ENCODE data around the gene VEPH1.

DNA sequence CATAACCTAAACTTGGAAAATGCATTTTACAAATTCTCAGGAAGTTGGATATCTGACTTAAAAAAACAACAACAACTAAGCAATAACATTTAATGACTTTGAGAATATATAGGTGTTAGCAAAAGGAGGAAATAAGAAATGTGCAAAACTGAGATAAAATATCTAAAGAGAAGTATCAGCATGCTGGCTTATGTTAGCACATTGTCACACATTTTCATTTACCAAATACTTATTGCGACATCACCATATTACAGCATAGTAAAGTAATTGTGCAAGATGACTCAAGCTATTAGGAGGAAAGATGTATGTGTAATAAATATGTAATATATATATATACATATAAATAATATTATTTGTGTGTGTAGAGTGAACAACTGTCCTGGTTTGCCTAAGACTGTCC is 57.4 kb downstream of the VEPH1 start:
- TF ChIP-seq, protein P1, sequence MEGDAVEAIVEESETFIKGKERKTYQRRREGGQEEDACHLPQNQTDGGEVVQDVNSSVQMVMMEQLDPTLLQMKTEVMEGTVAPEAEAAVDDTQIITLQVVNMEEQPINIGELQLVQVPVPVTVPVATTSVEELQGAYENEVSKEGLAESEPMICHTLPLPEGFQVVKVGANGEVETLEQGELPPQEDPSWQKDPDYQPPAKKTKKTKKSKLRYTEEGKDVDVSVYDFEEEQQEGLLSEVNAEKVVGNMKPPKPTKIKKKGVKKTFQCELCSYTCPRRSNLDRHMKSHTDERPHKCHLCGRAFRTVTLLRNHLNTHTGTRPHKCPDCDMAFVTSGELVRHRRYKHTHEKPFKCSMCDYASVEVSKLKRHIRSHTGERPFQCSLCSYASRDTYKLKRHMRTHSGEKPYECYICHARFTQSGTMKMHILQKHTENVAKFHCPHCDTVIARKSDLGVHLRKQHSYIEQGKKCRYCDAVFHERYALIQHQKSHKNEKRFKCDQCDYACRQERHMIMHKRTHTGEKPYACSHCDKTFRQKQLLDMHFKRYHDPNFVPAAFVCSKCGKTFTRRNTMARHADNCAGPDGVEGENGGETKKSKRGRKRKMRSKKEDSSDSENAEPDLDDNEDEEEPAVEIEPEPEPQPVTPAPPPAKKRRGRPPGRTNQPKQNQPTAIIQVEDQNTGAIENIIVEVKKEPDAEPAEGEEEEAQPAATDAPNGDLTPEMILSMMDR (conservative IDR thresholded peaks at IDR 0.05; ENCODE audit: low read depth, low read length) = no peak
- no peak for TF ChIP-seq EZH2phosphoT487 (IDR thresholded peaks at IDR 0.05; ENCODE audit: borderline replicate concordance, low read length)
- TF ChIP-seq EZH2 (IDR thresholded peaks at IDR 0.05; ENCODE audit: low read length, unreplicated experiment) = no peak

Measured in PC-3 (cell line).